Keratinocyte (primary cell): ENCODE results near the gene LRRC28. TPM values are rescaled to one million over a fixed set of nuclear protein-coding genes. Genes with fewer than 3 reads are reported as not detected.

ENCODE experiments used
- DNase-seq: peaks from one replicate; pipeline ENCODE4 v3.0.0-alpha.2; 2011; ENCODE audit warnings: low read depth, missing footprints, low spot score
- FAIRE-seq: peaks from 2 replicates; lab custom pipeline; 2011; peaks lifted over from hg19 to GRCh38; lab: Jason Lieb, UNC
- H2AFZ ChIP-seq: 2 replicates; pipeline ENCODE4 v1.6.0; 2012; ENCODE audit warnings: low read length, control low read depth, inconsistent platforms; ENCODE audit not compliant: control insufficient read depth
- H3K27ac ChIP-seq: 2 replicates; pipeline ENCODE4 v1.5.1; 2011; ENCODE audit warnings: low read length; ENCODE audit not compliant: control insufficient read depth, insufficient read depth
- H3K27me3 ChIP-seq: 3 replicates; pipeline ENCODE4 v1.6.0; 2011; ENCODE audit warnings: low read length; ENCODE audit not compliant: control insufficient read depth, insufficient read depth; ENCODE audit errors: extremely low read depth
- H3K36me3 ChIP-seq, 2 experiments: 2 replicates in 1 of 2; 3 replicates in 1 of 2; pipeline ENCODE4 v1.5.1; 2011; ENCODE audit warnings: low read length in 2 of 2, mild to moderate bottlenecking in 1 of 2; ENCODE audit not compliant: control insufficient read depth in 2 of 2, insufficient read depth in 2 of 2; ENCODE audit errors: extremely low read depth in 1 of 2
- H3K4me1 ChIP-seq: 3 replicates; pipeline ENCODE4 v1.5.1; 2011; ENCODE audit warnings: low read length; ENCODE audit not compliant: control insufficient read depth, insufficient read depth; ENCODE audit errors: extremely low read depth
- H3K4me2 ChIP-seq: 3 replicates; pipeline ENCODE4 v1.6.0; 2011; ENCODE audit warnings: low read depth, low read length; ENCODE audit not compliant: control insufficient read depth, insufficient read depth; ENCODE audit errors: extremely low read depth
- H3K4me3 ChIP-seq, 3 experiments: fragments of 200-600 bp in 1 of 3; sonication (generic) in 1 of 3; 2 replicates in 2 of 3; 3 replicates in 1 of 3; pipeline ENCODE4 v1.5.1; 2011 to 2016; ENCODE audit warnings: low read length in 3 of 3, mild to moderate bottlenecking in 3 of 3, control low read depth in 2 of 3, inconsistent platforms in 1 of 3, low read depth in 1 of 3, mixed read lengths in 1 of 3, mixed run types in 1 of 3, moderate library complexity in 1 of 3; ENCODE audit not compliant: control insufficient read depth in 2 of 3, insufficient read depth in 2 of 3; ENCODE audit errors: extremely low read depth in 1 of 3
- H3K79me2 ChIP-seq: 2 replicates; pipeline ENCODE4 v1.6.0; 2012; ENCODE audit warnings: low read length; ENCODE audit not compliant: control insufficient read depth, insufficient read depth
- H3K9ac ChIP-seq: 3 replicates; pipeline ENCODE4 v1.6.0; 2011; ENCODE audit warnings: low read length; ENCODE audit not compliant: control insufficient read depth, insufficient read depth; ENCODE audit errors: extremely low read depth
- H3K9me1 ChIP-seq: 3 replicates; pipeline ENCODE4 v1.6.0; 2011; ENCODE audit warnings: low read length; ENCODE audit not compliant: control insufficient read depth, insufficient read depth; ENCODE audit errors: extremely low read depth
- H3K9me3 ChIP-seq: 2 replicates; pipeline ENCODE4 v1.5.1; 2012; ENCODE audit warnings: low read depth, low read length; ENCODE audit not compliant: control insufficient read depth
- H4K20me1 ChIP-seq: 3 replicates; pipeline ENCODE4 v1.6.0; 2011; ENCODE audit warnings: low read length; ENCODE audit not compliant: control insufficient read depth, insufficient read depth; ENCODE audit errors: extremely low read depth
- EZH2 ChIP-seq: IDR thresholded peaks from one replicate; pipeline ENCODE4 v1.6.1; 2012; ENCODE audit warnings: inconsistent platforms, mild to moderate bottlenecking, low read length, moderate library complexity
- dilution Hi-C: fragments of 300-500 bp; cut with MboI; formaldehyde crosslinking; loops from one replicate; pipeline ENCODE4 v1.7.0; 2020; ENCODE audit warnings: low sequenced_read_pairs; ENCODE audit not compliant: extremely low pct_ligation_motif_present
- polyA plus RNA-seq, 5 experiments: library from polyadenylated mRNA; depleted of rRNA in 3 of 5; stranded (reverse) in 3 of 5; stranded (forward) in 1 of 5; unstranded in 1 of 5; fragments of >200 nt; gene quantifications; 1 replicate in 1 of 5; 2 replicates in 3 of 5; 3 replicates in 1 of 5; pipeline versions ENCODE4 v1.2.1 to v1.2.3, GENCODE V29; 2011 to 2012; ENCODE audit warnings: missing spikeins in 2 of 5, low read depth in 1 of 5, low replicate concordance in 1 of 5
- TF ChIP-seq, protein P1 (sequence below), 3 experiments: IDR thresholded peaks in 1 of 3; conservative IDR thresholded peaks in 1 of 3; optimal IDR thresholded peaks in 1 of 3; 2 replicates in 2 of 3; 3 replicates in 1 of 3; pipeline versions ENCODE3 to v1.5.1; 2011; ENCODE audit warnings: low read length in 3 of 3, mild to moderate bottlenecking in 3 of 3, moderate library complexity in 2 of 3, control low read depth in 1 of 3, inconsistent platforms in 1 of 3; ENCODE audit not compliant: insufficient read depth in 2 of 3; ENCODE audit errors: extremely low read depth in 1 of 3

Gene LRRC28
- polyA plus RNA-seq, 1 donor (not counting 4 experiments of a cell fraction or from before 2014, with no cell fraction given), result 25.1 TPM

GRCh38 chr15:99361545-99362185, 110.4 kb downstream of the LRRC28 start:
- FAIRE-seq (no peak), DNase-seq (peak; percentile 4)
- Histone ChIP-seq H3K79me2 (no peaks in the 10 kb centered on the region), H3K9me1 (peaks cover 2% of the 10 kb centered on the region), H4K20me1 (no peaks in the 10 kb centered on the region), H3K9me3 (no peaks in the 10 kb centered on the region), H3K27ac (no peak overlapping the region), H2AFZ (no peak overlapping the region), H3K27me3 (no peaks in the 10 kb centered on the region), H3K4me3 (no peak overlapping the region), H3K9ac (no peak overlapping the region), H3K4me2 (no peak overlapping the region), H3K4me1 (no peaks in the 10 kb centered on the region), H3K36me3 (peaks cover 0 to 2% of the 10 kb centered on the region in 2 experiments)
- dilution Hi-C loops, result no loop called here
- TF ChIP-seq EZH2, result no peak
- TF ChIP-seq, protein P1, sequence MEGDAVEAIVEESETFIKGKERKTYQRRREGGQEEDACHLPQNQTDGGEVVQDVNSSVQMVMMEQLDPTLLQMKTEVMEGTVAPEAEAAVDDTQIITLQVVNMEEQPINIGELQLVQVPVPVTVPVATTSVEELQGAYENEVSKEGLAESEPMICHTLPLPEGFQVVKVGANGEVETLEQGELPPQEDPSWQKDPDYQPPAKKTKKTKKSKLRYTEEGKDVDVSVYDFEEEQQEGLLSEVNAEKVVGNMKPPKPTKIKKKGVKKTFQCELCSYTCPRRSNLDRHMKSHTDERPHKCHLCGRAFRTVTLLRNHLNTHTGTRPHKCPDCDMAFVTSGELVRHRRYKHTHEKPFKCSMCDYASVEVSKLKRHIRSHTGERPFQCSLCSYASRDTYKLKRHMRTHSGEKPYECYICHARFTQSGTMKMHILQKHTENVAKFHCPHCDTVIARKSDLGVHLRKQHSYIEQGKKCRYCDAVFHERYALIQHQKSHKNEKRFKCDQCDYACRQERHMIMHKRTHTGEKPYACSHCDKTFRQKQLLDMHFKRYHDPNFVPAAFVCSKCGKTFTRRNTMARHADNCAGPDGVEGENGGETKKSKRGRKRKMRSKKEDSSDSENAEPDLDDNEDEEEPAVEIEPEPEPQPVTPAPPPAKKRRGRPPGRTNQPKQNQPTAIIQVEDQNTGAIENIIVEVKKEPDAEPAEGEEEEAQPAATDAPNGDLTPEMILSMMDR (optimal IDR thresholded peaks at IDR 0.05 in 1 of 3, IDR thresholded peaks at IDR 0.05 in 1 of 3, conservative IDR thresholded peaks at IDR 0.05 in 1 of 3; ENCODE audit: extremely low read depth in 1 of 3, insufficient read depth in 2 of 3, low read length in 3 of 3), result peak in 2 of 3 experiments; percentile 49 to 50

DNA sequence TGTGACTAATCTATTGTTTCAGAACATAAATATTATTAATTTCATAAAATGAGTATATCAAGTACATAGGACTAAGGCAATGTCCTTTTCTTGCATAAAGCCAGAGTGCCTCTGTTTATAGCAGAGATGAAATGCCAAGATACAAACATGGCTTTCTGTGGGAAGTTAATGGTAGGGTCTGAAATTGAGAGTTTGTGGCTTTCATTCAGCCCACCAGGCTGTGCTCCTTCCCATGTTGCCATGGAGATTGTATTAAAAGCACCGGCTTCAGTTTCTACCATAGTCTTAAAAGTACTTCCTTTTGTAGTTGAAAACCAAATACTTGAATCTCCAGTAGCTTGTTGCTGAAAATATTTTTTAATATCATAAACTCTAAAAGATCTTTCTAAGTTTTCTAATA, 114.0 kb downstream of the LRRC28 start:
- dilution Hi-C loops, result no loop called here
- Histone ChIP-seq H3K27ac (no peak overlapping the region), H3K4me3 (no peak overlapping the region), H3K79me2 (no peaks in the 10 kb centered on the region), H3K9me3 (no peaks in the 10 kb centered on the region), H2AFZ (no peak overlapping the region), H4K20me1 (no peaks in the 10 kb centered on the region), H3K4me2 (no peak overlapping the region), H3K27me3 (no peaks in the 10 kb centered on the region), H3K9ac (no peak overlapping the region), H3K36me3 (peaks cover 0 to 2% of the 10 kb centered on the region in 2 experiments), H3K9me1 (peaks cover 2% of the 10 kb centered on the region), H3K4me1 (no peaks in the 10 kb centered on the region)
- TF ChIP-seq, protein P1 (optimal IDR thresholded peaks at IDR 0.05 in 1 of 3, IDR thresholded peaks at IDR 0.05 in 1 of 3, conservative IDR thresholded peaks at IDR 0.05 in 1 of 3; ENCODE audit: extremely low read depth in 1 of 3, insufficient read depth in 2 of 3, low read length in 3 of 3), result no peak
- no peak for TF ChIP-seq EZH2
- DNase-seq (no peak), FAIRE-seq (no peak)
